Astrocyte of the hippocampus (primary cell): ENCODE measurements around the gene HMG20B.

ENCODE experiments used
- DNase-seq: peaks from one replicate; pipeline ENCODE4 v3.0.0; 2011; ENCODE audit warnings: low read depth, low spot score

Gene HMG20B

DNA sequence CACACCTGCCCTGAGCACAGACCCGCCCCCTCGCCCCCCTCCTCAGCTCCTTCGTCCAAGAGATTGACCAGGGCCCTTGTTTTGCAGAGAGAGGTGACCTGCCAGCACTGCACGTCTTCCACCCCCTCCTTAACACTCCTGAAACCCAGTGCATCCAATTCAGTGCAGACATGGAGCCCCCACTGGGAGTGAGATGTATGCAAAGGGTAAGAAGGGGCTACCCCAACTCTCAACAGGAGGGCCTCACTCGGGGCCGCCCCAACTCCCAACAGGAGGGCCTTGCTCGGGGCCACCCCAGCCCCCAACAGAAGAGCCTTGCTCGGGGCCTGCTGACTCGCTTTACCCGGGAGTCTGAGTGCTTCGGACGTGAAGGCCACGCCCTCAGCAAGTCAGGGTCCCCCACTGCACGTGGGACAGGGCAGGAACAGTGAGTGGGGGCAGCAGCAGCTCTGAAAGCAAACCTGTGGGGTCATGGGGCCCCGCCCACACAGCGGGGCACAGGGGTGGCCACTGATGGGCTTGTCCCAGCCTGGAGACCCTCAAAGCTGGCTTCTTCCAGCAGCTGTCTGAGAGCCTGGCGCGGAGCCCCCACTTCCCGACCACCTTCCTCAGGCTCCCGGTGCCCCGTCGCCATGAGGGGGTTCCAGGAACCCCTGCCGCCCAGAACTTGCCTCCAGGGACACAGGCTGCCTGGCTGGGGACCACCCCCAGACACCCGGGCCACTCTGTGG lies 48.2 kb downstream of the HMG20B start:
- no peak for DNase-seq

DNA sequence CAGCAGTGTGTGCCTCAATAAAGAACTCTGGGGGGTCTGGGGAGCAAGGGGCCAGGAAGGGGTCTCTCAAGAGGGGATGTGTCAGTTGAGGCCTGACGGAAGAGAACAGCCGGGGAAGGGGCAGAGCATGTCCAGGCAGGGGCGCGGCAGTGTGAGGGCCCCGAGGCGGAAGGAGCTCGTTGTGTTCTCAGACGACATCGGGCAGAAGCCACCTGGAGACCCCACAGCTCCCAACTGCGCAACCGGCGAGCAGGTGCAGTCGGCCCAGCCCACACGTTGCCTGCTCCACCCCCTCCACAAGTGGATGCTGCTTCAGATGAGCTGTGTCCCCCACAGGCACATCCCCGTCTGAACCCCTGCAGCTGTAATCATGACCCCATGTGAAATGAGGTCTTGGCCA lies 48.9 kb downstream of the HMG20B start:
- DNase-seq: no peak

DNA sequence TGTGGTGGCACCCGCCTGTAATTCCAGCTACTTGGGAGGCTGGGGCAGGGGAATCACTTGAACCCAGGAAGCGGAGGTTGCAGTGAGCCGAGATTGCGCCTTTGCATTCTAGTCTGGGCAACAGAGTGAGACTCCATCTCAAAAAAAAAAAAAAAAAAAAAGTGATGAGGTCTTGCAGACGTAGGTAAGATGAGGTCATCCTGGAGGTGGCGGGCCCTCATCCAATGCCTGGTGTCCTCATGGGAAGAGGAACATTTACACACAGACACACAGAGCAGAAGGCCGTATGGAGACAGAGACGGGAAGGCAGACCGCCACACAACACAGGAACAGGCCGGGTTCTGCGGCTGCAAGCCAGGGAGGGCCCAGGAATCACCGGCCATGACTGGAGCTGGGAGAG lies 49.5 kb downstream of the HMG20B start:
- no peak for DNase-seq

DNA sequence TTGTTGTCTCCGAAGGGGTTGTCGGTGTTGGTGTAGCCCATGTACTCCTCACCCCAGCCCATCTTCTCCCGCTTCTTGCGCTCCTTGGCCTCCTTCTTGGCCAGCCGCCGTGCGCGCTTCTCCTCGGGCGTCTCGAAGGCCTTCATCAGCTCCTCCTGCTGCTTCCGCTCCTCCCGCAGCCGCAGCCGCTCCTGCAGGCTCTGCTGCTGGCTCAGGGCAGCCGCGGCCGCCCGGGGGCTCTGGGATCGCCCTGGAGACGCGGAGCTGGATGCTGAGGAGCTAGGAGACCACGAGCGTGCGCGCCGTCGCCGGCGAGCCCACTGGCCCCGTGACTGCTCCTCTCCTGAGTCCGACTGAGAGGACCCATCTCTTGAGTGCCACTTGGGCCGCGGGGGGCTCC lies 51.0 kb downstream of the HMG20B start:
- DNase-seq: no peak

DNA sequence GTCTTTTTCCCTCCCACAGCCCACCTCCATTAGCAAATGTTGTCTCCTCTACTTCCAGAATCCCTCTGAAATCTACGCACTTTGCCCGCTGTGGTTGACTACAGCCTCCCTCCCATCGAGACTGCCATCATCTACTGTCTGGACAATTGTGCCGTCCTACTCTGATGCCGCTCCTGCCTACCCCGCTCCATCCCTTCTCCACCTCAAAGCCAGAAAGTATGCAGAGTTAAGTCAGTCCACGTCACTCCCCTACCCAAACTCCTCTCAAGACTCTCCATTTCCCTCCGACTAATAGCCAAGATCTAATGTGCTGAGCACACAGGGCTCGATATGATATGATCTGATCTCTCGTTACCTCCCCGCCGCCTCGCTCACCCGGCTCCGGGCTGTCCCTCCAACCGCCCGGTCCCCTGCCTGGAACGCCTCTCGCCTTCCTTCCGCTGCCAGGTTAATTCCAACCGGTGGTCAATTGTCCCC lies 53.3 kb downstream of the HMG20B start:
- DNase-seq: peak; percentile 30

DNA sequence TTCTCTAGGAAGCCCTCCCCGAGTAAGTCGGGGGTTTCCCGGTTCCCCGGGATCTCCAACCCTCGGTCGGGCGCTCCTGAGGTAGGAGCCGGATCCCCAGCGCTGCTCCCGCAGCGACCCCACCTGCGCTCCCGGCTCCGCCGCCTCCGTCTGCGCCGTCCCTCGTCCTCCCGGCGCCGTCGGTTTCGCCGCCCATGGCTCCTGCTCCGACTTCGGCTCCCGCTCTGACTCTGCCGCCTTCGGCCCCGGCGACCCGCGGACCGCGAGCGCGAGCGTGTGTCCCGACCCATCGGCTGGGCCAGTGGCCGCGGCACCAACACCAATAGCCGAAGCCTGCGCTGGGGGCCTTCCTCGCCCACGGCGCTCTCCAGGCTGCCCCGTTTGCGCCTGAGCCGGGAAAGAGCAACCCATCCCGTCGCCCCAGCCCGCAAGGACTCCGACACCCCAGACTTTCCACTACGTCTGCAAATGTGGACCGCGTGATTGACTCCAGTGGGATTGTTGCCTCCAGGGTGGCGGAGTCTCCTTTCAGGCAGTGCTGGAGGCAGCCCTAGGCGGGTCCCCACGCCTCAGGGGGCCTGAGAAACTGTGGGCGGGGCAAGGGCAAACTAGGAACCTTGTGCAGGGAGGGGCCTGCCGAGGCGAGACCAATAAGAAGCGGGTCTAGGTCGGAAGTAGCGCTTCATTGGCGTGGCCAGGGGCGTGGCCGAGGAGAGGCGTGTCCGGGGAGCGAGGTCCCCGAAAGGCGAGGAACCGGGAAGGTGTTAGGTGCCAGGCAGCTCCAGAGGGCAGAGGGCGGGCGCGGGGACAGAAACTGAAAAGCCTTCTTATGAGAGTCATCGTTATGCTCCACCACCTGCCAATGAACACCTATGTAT lies 54.0 kb downstream of the HMG20B start, which contains the start of gene CACTIN:
Gene CACTIN, minus strand, starts transcription at position 318 of the 878 bp plus-strand sequence. Its CDS starts 28 bp downstream, at position 290.
- DNase-seq: peak; percentile 99

DNA sequence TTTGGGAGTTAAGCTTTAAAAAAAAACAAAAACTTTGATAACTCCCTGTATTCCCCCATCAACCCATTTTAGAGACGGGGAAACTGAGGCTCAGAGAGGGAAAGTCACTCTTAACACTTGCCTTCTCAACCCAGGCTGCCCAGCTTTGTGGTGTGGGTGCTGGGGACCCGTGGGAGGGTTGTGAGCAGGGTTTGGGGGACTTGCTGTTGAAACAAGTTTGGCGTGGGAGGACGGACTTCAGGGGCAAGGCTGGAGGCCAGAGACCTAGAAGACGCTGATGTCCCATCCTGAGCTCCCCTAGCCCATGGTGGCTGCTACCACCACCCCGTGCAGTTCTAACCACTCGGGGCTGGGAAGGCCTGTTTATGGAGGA lies 54.6 kb downstream of the HMG20B start:
- no peak for DNase-seq
